Measurements from ENCODE around the gene DMAC2. TPM values are rescaled to one million over a fixed set of nuclear protein-coding genes. Genes with fewer than 3 reads are reported as not detected.

DMAC2 gene
- total and polyA plus RNA-seq, 2 donors from 2014 or later, result 43.9 to 73.9 TPM

GRCh38 chr19:41447732-41448332 lies 8.1 kb upstream of the DMAC2 start:
- DNase-seq (no peak), FAIRE-seq (no peak)
- Histone ChIP-seq H3K27ac (ENCODE audit: low read depth in 2 of 2, low read length in 2 of 2) (no peak overlapping the region), H3K27me3 (ENCODE audit: control insufficient read depth, insufficient read depth, low read length) (no peaks in the 10 kb centered on the region), H3K9ac (ENCODE audit: low read length in 3 of 3) (no peak overlapping the region), H3K9me3 (ENCODE audit: control insufficient read depth in 2 of 3, insufficient read depth in 1 of 3, low read length in 3 of 3) (no peaks in the 10 kb centered on the region), H3K36me3 (ENCODE audit: control insufficient read depth in 2 of 3, insufficient read depth in 3 of 3, low read length in 3 of 3) (no peaks in the 10 kb centered on the region), H3K4me3 (ENCODE audit: low read length in 3 of 3) (no peak overlapping the region), H3K4me1 (ENCODE audit: control insufficient read depth in 2 of 3, insufficient read depth in 2 of 3, low read depth in 1 of 3, low read length in 3 of 3) (no peaks in the 10 kb centered on the region)
- intact Hi-C loops (cut with DNase I), result loop anchor here (10.0 kb wide), 1 partner anchor 127 kb away; the partner anchor contains the start of gene CEACAM21
- TF ChIP-seq CTCF (IDR thresholded peaks at IDR 0.05; ENCODE audit: borderline replicate concordance, extremely low read depth, insufficient read depth), result no peak

GRCh38 chr19:41445575-41445974 lies 5.9 kb upstream of the DMAC2 start:
- Histone ChIP-seq H3K9ac (ENCODE audit: low read length in 3 of 3) (no peak overlapping the region), H3K27ac (ENCODE audit: low read depth in 2 of 2, low read length in 2 of 2) (no peak overlapping the region), H3K4me1 (ENCODE audit: control insufficient read depth in 2 of 3, insufficient read depth in 2 of 3, low read depth in 1 of 3, low read length in 3 of 3) (peaks cover 0 to 3% (median 0%) of the 10 kb centered on the region in 3 donors), H3K36me3 (ENCODE audit: control insufficient read depth in 2 of 3, insufficient read depth in 3 of 3, low read length in 3 of 3) (no peaks in the 10 kb centered on the region), H3K4me3 (ENCODE audit: low read length in 3 of 3) (no peak overlapping the region), H3K9me3 (ENCODE audit: control insufficient read depth in 2 of 3, insufficient read depth in 1 of 3, low read length in 3 of 3) (no peaks in the 10 kb centered on the region), H3K27me3 (ENCODE audit: control insufficient read depth, insufficient read depth, low read length) (no peaks in the 10 kb centered on the region)
- no peak for TF ChIP-seq CTCF (IDR thresholded peaks at IDR 0.05; ENCODE audit: borderline replicate concordance, extremely low read depth, insufficient read depth)
- intact Hi-C loops (cut with DNase I), result loop anchor here (10.0 kb wide), 1 partner anchor 129 kb away; the partner anchor contains the start of gene CEACAM21
- DNase-seq (no peak), FAIRE-seq (no peak)

- TF ChIP-seq CTCF (IDR thresholded peaks at IDR 0.05; ENCODE audit: borderline replicate concordance, extremely low read depth, insufficient read depth), result no peak
- H3K4me1 ChIP-seq (ENCODE audit: control insufficient read depth in 2 of 3, insufficient read depth in 2 of 3, low read depth in 1 of 3, low read length in 3 of 3), result peaks cover 0 to 3% (median 0%) of the 10 kb centered on the region in 3 donors
- no peak for FAIRE-seq
- H3K36me3 ChIP-seq (ENCODE audit: control insufficient read depth in 2 of 3, insufficient read depth in 3 of 3, low read length in 3 of 3), result no peaks in the 10 kb centered on the region
- no peaks in the 10 kb centered on the region for H3K9me3 ChIP-seq (ENCODE audit: control insufficient read depth in 2 of 3, insufficient read depth in 1 of 3, low read length in 3 of 3)
- no peak for DNase-seq
- intact Hi-C loops (cut with DNase I), result loop anchor here (10.0 kb wide), 1 partner anchor 131 kb away; the partner anchor contains the start of gene CEACAM21
- peak overlapping the region in 2 of 3 donors; percentile 38 to 52 for H3K4me3 ChIP-seq (ENCODE audit: low read length in 3 of 3)
- no peak overlapping the region for H3K27ac ChIP-seq (ENCODE audit: low read depth in 2 of 2, low read length in 2 of 2)
- no peak overlapping the region for H3K9ac ChIP-seq (ENCODE audit: low read length in 3 of 3)
- no peaks in the 10 kb centered on the region for H3K27me3 ChIP-seq (ENCODE audit: control insufficient read depth, insufficient read depth, low read length)
Measured at GRCh38 chr19:41443813-41444455, 4.2 kb upstream of the DMAC2 start.

Measured in kidney (tissue), 14 donors.